Activated CD4-positive, alpha-beta T cell treated with anti-CD3 and anti-CD28 coated beads, Interleukin-2, amount 50 U/mL, for 4 hours (primary cell): ENCODE results near the gene PEAK3.
"Not testable (repeated sequence)": the region's sequence is repeated elsewhere in the genome, so short reads cannot be mapped to it uniquely, and the experiment has no call there.

Source experiments
- DNase-seq, 2 experiments: peaks; one replicate each; pipeline ENCODE4 v3.0.0-alpha.2; 2020

The PEAK3 gene

DNA sequence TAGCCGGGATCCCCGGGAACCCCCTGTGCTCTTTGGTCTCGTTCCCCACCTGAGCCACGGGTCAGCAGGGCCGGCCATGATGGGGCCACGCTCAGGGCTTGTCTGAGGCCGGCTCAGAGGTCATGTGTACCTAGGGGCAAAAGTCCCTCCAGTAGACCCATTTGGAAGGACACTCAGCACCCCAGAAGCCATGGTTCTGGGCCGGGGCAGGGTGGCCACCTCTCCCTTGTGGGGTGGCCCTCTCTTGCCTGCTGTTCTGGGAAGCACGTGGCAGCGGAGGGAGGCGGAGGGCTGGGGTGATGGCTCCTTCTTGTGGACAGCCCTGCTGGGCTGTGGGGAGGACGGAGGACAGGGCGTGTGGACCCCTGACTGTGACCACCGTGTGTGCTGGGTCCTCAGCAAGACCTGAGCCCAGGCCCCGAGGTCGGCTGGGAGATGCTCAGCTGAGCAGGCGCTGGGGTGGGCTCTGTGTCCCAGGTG is 6.4 kb upstream of the PEAK3 start:
- DNase-seq = no peak

DNA sequence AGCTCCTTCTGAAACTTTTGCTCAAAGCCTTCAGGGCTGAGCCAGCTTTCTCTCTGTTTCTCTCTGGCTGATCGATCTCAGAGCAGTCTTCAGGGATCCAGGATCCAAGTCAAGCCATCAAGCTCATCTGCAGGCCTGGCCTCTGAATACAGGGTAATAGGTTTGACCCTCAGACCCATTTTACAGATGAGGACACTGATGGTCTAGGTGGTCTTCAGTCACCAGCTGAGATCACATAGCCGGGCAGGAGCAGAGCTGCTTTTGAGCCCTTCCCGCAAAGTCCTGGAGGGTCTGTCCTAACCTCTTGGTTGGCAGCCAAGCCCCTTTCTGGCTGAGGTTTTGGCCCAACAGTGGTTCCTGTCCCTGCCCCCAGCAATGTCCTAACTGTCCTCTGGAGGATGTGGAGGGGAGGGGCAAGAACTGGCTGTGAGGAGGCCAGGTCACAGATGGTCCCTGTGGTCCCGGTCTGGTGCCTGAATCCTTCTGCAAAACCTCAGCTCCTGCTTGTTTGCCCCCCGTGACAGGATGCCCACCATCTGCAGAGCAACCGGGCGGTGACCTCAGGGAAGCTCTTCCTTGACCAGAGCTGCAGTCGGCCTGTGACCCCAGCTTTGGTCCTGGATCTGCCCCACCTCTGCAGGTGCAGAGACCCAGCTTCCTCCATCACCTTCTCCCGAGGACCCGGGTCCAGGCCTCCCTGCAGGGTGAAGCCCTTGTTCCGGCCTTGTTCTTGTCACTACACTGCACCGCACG is 5.8 kb upstream of the PEAK3 start:
- no peak for DNase-seq

DNA sequence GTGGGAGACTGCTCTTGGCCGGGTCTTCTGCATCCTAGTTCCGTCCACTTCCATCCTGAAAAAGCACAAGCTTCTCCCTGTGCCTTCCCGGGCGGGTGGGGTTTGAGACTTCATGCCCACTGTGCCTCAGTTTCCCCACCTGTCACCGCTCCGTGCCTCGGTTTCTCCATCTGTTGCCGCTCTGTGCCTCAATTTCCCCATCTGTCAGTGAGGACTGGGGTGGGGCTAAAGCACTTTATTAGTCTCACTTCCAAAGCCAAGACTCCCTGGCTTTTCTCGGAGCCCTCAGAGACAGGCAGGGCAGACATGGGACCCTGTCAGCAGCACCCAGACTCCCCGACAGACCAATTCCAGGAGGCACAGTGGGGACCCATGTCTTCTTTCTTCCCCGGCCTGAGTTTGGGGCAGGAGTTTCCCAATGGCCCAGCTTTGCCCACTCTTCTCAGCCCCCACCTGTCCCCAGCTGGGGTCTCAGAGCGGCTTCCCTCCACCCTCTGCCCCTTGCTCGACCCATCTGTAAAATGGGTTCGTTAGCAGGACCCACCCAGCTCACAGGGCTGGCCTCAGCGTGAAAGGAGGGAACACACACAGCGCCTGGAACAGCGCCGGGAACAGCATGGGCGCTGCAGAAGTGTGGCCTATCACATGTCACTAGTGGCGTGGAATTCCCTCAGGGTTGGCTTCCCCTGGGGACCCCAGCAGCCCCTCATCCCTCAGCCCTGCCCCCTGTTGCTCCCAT is 4.6 kb upstream of the PEAK3 start:
- DNase-seq = no peak

DNA sequence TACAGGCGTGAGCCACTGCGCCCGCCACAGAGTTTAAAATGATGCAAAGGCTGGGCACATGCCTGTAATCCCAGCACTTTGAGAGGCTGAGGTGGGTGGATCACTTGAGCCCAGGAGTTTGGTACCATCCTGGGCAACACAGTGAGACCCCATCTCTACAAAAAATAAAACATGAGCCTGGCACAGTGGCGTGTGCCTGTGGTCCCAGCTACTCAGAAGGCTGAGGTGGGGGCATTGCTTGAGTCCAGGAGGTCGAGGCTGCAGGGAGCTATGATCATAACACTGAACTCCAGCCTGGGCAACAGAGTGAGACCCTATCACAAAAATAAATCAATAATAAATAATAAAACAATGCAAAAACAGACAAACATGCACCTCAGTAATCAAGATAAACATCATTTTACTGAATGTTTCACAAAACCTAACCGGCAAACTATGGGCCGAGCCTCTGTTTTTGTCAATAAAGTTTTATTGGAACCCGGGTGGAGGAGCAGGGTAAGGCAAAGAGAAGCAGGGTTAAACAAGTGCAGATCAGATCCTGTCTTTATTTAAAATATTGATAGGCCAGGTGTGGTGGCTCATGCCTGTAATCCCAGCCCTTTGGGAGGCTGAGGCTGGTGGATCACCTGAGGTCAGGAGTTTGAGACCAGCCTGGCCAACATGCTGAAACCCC is 2.0 kb upstream of the PEAK3 start:
- DNase-seq = no peak

GRCh38 chr19:2282862-2283237 is 875 bp upstream of the PEAK3 start:
- no peak for DNase-seq

GRCh38 chr19:2281265-2282061 is 512 bp downstream of the PEAK3 start:
- DNase-seq = not testable (repeated sequence)

- no peak for DNase-seq
Observed at GRCh38 chr19:2280633-2281264, 1.2 kb downstream of the PEAK3 start.

GRCh38 chr19:2278459-2279158 is 3.4 kb downstream of the PEAK3 start:
- DNase-seq = no peak

- no peak for DNase-seq
Observed at GRCh38 chr19:2277138-2277537, 4.8 kb downstream of the PEAK3 start.

DNA sequence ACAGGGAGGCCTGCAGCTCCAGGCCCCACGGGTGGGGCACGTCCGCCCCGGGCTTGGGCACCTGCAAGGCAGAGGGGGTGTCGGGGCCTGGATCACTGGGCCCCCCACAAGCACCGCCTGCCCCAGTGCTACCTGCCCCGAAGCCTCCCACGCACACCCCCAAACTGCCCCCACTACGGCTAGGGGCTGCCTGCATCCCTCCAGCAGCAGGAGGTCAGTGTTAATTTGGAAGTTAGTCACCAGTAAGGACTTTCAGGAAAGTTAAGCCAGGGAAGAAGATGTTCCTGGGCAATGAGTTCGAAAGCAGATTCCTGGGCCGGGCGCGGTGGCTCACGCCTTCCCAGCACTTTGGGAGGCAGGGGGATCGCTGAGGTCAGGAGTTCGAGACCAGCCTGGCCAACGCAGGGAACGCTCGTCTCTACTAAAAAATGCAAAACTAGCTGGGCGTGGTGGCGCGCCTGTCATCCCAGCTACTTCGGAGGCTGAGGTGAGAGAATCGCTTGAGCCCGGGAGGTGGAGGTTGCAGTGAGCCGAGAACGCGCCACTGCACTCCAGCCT is 5.5 kb downstream of the PEAK3 start:
- no peak for DNase-seq

DNA sequence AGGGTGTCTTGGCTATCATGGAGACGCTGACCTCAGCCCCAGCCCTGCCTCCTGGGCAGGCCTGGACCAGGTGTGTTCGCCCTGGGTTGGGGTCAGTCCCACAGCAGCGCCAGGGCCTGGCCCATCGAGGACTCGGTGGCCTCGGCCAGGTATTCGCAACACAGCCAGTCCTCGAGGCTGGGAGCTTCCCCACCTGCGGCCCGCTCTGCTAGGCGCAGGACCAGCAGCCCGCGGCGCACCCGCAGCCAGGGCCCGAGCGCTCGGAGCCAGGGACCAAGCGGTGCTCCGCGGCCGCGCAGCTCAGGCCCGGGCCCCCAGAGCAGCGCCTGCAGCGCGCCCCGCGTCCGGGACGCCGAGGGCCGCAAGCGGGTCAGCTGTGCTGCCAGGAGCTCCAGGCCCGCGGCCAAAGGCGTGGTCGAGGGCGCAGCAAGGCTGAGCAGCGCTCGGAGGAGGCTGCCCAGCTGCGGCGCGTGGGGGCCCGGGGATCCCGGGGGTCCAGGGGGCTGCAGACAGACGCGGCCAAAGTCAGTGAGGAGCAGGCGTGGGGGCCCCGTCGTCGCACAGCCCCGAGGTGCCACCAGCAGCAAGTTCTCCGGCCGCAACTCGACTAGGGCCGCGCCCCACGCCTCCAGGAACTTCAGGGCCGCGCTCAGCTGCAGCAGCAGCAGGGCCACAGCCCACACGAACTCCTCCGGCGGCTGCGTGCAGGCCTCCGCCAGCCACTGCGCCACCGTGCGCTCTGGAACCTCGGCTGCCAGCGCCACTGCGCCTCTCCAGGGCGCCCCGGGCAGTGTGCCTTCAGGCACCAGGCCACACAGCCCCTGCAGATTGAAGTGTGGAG is 6.2 kb downstream of the PEAK3 start:
- DNase-seq = no peak

DNA sequence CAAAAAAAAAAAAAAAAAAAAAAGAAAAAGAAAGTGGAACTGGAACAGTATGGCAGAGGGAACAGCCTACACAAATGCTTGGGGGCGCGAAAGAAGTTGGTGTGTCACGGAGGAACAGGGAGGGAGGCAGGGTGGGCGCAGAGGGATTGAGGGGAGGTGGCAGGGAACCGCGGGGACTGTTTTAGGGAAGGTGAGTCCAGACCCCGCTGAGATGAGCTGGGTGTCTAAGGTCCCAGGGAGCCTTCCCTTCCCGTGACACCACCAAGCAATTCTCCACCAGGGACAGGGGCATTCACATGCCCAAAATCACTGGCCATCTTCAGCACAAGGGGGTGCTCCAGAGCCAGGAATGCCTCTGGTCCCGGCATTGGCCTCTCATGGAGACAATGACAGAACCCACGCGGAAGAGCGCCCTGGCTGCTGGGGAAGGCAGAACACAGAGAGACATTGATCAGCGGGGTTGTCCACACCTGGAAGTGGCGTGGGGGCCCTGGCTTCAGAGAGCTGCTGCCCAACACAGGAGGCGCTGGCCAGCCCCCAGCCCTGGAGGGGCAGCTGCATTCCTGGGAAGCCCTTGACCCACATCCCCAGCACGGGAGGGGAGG is 6.9 kb downstream of the PEAK3 start:
- no peak for DNase-seq

DNA sequence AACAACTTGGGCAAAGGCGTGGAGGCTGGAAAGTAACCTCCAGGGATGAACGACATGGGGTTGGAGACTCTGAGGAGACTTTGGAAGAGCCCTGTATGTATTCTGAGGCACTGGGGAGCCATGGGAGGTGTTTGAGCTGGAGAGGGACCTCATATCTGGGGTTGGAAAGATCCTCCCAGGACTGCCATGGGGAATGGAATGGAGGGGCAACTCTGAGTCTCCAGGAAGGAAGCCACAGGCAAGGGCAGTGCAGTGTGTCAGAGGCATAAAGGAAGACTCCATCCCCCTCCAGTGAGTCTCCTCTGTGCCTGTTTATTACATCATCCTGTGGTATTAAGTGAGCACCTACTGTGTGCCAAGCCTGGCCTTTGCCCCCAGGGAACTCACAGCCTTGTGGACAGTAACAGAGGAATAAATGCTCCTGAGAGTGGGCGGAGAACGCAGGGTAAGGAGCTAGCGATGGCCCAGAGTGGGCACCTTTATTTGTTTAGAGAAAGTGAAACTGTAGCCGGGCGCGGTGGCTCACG is 7.7 kb downstream of the PEAK3 start:
- no peak for DNase-seq

DNA sequence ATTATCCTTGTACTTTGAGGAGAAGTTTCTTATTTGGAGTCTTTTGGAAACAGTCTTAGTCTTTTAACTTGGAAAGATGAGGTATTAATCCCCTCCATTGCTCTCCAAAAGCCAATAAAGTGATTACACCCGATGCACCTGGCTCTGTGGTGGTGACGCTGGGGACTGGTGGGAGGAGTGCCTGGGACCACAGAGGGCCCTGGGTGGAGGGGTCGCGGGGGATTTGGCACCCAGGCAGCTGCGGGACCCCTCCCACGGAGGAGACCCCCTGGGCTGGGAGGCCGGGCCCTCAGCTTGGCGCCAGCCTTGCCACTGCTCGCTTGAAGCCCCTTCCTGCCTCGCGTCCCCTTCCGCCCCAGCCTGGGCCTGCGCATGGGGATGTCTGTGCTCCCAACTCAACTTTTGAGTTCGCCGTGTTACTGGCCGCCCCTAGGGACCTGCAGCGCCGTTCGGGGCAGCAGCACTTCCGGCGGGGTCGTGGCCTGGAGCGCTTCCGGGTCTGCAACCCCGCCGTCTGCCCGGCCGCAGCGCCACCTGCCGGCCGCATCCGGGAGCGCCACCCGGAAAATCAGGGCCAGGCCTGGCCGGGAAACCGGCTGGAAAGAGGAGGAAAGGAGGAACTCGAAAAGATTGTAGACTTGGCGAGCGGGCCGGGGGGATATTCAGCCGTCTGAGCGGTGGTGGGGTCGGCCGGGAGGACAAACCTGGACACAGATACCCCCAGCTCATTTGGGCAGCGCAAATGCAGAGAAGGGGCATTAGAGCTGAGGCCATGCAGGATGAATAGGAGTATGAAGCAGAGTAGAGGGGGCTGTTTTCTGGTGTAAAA is 8.4 kb downstream of the PEAK3 start:
- peak; percentile 53 to 56 for DNase-seq

DNA sequence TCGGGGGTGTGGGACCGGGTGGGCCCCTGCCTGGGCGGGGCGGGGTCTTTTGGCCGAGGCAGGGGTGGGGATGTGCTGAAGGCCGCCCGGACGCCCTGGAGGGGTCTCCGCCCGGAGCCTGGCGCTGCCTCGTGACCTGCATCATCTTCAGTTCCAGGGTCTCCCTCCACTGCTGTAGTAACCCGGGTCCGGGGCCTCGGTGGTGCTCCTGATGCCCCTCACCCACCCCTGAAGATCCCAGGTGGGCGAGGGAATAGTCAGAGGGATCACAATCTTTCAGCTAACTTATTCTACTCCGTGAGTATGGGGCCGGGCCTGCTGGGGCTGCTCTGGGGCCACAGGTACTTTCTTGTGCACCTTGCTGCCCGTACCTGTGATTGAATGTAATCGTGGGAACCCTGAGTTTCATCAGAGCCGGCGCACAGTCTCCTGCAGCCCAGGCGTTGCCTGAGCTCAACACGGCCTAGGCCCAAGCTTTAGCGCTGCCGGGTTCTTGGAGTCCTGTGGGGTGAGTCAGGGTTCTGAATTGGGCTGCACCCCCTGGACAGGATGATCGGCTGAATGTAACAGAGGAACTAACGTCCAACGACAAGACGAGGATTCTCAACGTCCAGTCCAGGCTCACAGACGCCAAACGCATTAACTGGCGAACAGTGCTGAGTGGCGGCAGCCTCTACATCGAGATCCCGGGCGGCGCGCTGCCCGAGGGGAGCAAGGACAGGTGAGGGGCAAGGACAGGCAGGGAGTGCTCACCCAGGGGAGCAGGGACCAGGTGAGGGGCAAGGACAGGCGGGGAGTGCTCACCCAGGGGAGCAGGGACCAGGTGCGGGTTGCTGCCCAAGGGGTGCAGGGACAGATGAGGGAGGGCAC is 10.5 kb downstream of the PEAK3 start:
- no peak for DNase-seq

DNA sequence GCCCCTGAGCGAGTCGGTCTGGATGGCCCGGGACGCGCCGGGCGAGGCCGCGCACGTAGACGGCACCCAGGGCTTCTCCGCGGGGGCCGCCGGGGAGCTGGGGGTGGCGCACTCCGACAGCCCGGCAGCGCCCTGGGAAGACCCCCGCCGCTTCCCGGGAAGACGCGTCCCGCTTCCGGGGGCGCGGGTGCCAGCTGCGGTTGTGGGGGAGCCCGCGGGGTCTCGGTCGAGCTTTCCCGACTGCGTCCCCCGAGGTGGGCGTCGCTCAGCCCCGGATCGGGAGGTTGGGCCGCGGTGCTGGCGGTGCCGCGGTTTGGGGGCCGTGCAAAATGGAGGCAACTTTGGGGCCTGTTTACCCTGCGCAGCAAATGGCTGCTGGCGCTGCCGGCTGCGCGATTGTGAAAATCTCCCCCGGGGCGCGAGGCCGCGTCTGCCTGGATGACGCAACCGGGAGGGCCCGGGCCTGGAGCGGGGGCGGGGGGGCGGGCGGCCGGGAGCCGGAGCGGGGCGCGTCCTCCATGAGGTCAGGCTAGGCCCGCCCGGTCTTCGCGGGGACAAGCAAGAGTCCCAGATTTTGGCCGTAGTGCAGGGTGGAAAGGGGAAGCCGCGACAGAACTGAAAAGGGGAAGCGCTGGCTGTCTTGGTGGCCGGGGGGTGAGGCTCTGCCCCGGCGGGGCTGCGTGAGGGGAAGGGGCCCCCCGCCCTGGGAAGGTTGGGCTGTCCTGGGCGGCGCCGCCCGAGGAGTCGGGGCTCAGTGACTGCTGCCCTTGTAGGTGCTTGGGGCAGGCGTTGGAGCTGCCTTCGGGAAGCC is 11.3 kb downstream of the PEAK3 start:
- DNase-seq = peak; percentile 67 to 76

GRCh38 chr19:2270157-2270422 is 11.9 kb downstream of the PEAK3 start:
- no peak for DNase-seq
